ENCODE data around the gene CMBL.
A peak's percentile ranks its signal among the peaks of the same experiment; 100 is the strongest.
"Not testable (repeated sequence)": the region's sequence is repeated elsewhere in the genome, so short reads cannot be mapped to it uniquely, and the experiment has no call there.

Gene CMBL

DNA sequence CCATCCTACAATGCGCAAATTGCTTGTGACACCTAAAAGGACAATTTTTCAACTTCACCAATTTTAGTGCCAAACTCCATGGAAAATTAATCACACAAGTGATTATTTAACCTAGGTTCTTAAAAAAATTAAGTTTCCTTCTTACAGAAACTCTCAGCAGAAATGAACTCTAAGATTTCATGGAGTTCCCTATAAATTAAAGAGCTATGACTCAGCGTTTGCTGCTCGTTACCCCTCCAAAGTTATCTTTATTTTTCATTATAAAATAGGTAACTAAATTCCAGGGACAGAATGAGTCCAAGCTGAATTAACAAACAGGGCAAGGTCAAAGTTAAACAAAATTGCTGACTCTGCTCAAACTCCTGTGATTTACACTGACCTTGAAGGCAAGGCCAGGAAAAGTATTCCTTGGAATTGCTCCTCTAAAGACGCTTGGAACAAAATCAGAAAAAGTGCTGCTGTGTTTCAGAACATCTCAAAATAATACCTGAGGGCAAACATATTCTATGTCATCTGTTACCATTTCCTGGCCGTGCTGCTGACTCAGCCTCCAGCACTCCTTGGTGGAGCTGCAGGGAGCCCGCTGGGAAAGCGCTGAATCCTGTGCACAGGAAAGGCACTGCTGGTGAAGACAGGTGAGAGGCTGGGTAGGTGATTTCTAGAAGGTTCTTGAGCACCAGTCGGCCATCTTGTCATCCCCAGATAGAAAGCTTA is 2.5 kb upstream of the CMBL start:
- peak in 1 of 3 experiments; percentile 60 for DNase-seq

DNA sequence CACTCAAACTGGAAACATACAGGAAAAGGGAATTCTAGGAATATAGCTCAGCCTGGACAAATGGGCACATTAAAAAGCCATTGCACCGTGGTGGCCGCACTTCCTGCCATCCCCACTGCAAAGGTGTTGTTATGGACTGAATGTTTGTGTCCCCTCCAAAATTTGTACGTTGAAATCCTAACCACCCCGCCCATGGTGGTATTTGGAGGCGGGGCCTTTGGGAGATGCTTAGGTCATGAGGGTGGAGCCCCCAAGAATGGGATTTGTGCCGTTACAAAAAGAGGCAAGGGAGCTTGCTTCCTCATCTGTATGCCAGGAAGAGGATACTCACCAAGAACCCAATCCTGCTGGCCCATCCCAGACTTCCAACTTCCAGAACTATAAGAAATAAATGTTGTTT is 1.1 kb upstream of the CMBL start:
- DNase-seq, result no peak

DNA sequence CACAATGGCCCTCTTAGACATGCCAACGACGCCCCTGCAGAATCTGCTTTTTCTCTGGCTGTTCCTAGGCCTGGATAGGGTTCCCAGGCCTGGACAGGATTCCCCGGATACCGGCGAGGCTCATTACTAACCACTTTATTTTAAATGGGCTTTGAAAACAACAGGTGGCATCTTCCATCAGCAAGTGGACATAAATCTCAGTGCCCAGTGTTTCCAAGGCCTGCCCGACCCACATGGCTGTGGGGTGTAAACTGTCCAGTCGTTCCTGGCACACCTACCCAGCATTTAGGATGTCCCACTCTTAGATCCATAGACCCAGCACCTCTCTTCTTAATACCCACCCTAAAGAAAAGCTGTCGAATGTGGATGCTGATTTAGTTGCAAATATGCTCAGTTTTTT is 896 bp downstream of the CMBL start:
- DNase-seq, result peak; percentile 58 to 88 (median 84)

DNA sequence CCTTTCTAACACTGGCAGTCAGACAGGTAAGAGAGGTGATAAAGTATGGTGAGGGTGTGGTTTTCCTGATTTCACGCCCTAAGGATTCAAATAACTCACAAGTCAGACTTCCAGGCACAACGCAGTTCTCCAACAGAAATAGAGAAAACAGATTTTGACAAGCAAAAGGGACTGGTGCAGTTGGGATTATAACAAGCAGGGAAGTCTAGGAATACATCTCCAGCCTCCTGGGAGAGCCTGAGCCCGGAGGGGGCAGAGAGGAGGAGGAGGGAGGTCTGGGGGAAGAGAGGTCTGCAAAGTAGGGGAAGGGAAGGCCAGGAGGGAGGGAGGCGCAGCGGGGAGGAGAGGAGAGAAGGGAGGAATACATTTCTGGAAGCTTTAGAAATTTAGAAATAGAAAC is 1.6 kb downstream of the CMBL start:
- DNase-seq, result peak in 2 of 3 experiments; percentile 20 to 40

DNA sequence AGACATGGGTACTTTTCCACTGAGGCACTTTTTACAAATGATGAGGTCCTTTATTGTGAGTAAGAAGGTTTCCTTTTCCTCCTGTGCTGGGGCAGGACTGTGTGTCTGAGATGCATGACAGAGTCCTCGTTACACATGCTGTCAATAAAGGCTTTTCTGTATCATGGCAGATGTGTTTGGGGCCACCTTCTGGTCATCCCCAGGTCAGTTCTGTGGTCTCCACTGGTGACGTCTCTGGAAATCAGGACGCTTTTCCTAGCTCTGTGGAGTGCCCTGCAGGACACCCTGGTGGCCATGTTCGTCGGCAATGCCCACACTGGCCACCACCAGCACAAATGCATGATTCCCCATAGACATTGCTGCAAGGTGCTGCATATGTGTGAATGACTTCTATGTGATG is 2.8 kb downstream of the CMBL start:
- DNase-seq, result peak in 1 of 3 experiments; percentile 28

DNA sequence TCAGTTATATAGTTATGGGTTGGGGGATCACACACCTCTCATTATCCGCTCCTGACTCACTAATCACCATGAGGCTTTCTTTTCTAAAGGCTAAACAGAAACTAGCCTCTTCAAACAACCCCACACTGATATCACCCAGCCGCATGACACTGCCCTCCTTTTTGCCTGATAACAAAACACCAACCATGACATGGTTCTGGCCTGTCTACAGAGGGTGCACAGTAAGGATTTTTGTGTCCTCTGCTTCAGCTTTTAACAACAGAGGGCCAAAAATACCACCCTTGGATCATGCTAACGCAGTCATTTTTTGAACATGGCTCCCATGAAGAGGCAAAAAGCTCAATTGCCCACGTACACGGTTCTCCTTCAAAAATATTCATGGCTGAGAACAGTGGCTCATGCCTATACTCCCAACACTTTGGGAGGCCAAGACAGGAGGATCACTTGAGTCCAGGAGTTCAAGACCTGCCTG is 4.0 kb downstream of the CMBL start:
- peak in 1 of 3 experiments; percentile 20 for DNase-seq

DNA sequence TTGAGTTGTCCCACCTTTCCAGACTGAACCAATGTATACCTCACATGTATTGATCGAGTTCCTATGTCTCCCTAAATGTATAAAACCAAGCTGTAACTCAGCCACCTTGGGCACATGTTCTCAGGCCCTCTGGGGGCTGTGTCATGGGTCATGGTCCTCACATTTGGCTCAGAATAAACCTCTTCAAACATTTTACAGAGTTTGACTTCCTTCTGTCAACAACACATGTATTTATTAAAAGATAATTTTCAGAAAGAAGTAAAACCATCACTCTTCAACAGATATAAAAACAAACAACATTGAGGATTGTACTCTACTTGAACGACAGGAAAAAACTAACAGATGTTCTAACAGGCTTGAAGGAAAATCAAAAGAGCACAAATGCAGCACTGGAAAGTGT is 4.5 kb downstream of the CMBL start:
- no peak for DNase-seq

DNA sequence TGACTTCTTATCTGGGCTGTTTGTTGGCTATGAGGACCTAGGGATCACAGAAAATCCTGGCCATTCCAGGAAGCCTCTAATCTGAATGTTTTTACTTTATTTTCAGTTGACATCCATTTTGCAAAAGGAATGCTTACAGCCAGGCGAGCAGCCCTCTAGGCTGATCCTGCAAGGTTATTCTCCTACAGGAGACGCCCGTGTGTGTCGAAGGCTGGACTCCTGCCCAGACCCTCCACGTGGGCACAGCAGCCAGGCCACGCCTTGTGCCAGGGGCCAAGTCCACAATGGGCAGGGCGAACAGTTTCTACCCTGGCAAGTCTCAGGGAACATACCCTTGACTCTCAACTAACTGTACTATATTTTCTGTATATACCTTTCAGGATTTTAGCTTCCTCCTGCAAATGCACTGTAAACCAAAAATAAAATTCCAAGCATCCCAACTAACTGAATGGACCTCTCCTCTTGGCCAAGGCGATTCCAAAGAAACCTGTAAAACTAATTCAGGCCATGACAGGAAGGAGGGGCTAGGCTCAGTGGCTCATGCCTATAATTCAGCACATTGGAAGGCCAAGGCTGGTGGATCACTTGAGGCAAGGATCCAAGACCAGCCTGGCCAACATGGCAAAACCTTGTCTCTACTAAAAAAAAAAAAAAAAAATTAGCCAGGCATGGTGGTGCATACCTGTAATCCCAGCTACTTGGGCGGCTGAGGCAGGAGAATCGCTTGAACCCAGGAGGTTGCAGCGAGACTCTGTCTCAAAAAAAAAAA is 5.7 kb downstream of the CMBL start:
- DNase-seq, result no peak

DNA sequence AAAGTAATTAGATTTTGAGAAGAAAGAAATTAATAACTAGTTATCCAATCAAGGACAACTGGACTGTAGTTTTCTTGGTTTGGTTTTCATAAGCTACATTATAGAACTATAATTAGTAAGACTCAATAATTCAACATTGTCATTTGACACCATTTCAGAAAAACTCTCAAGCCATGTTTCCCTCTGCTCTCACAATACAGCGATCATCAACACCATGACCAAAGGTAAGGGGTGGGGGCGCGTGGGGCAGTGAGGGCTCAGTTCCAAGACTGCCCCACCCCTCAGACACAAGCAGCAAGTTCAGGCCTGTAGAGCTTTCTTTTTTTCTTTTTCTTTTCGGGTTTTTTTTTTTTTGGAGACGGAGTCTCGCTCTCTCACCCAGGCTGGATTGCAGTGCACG is 6.4 kb downstream of the CMBL start:
- peak; percentile 24 to 83 (median 72) for DNase-seq

DNA sequence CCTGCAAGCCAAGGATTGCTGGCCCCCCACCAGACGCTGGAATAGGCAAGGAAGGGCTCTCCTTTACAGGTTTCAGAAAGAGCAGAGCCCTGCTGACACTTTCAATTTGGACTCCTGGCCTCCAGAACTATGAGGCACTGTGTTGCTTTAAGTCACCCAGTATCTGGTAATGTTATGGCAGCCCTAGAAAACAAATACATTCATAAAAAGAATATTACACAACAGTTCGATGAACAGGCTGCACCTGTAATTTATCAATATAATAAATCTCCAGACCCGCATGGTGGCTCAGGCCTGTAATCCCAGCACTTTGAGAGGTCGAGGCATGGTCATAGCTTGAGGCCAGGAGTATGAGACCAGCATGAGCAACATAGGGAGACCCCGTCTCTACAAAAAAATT is 7.5 kb downstream of the CMBL start:
- DNase-seq, result no peak

DNA sequence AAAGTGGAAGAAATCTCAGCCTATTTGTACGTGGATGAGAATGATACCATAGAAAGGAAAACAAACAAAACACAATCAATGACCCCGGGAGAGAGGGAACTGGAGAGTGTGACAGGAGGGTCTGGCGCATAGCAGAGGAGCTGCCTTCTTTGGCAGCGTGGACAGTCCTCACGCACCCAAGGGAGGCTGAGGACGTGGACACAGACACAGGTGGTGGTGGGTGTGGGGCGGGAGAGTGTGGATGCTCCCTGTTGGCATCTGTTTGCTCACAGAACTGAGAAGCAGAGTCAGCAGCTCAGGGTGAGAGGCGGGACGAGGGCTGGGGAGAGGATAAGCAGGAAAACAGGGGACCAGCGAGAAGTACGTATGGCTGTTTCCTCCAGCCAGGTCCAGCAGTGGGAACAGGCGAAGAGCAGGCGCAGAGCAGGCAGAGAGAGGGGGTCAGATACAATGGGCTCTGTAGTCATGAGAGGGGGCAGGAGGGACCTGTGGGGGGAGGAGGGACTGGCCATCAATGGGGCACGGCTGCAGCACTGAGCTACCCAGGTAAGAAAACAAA is 10.0 kb downstream of the CMBL start:
- DNase-seq, result peak in 2 of 3 experiments; percentile 24 to 64

DNA sequence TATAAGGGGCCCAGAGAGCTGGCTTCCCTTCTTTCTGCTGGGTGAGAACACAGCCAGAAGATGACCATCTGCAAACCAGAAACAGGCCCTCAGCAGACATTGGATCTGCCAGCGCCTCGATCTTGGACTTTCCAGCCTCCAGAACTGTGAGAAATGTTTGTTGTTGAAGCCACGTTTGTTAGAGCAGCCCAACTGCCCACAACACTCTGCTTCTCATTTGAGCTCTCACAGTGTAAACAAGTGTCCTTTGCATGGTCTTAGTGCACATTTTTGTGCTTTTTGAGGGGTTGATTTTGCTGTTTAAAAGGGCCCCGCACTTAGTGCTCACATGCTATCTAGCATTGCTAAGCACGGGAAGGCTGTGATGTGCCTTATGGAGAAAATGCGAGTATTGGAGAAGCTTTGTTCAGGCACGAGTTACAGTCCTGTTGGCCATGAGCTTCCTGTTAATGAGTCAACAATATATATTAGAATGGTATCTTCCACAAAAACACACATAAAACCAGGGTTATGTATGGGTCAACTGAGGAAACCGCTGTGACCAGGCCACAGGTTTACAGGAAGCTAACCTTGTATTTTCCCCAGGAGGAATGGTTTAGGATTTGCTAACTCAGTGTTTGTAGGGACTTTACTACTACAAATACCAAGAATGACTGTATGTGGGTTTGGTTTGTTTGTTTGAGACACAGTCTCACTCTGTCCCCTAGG is 11.9 kb downstream of the CMBL start:
- no peak for DNase-seq

DNA sequence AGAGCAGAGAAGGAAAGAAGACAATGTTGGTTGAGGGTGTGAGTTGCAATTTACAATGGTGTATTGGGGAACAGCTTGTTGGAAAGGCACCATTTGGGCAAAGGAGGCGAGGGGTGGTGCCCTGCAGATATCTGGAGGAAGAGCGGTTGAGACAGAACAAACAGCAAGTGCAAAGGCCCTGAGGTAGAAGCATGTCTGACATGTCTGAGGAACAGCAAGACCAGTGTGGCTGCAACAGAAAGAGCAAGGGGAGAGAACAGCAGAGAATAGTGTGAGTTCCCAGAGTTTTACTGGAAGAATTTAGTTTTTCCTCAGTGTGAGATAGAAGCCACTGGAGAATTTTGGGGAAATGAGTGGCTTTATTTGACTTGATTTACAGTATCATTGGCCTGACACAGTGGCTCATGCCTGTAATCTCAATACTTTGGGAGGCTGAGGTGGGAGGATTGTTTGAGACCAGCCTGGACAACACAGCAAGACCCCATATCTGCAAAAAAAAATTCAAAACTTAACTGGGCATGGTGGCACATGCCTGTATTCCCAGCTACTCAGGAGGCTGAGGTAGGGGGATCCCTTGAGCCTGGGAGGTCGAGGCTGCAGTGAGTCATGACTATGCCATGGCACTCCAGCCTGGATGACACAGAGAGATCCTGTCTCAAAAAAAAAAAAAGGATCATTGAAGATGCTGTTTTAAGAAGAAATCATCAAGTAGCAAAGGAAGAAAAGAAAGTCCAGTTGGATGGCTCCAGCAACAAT is 13.6 kb downstream of the CMBL start:
- no peak for DNase-seq

DNA sequence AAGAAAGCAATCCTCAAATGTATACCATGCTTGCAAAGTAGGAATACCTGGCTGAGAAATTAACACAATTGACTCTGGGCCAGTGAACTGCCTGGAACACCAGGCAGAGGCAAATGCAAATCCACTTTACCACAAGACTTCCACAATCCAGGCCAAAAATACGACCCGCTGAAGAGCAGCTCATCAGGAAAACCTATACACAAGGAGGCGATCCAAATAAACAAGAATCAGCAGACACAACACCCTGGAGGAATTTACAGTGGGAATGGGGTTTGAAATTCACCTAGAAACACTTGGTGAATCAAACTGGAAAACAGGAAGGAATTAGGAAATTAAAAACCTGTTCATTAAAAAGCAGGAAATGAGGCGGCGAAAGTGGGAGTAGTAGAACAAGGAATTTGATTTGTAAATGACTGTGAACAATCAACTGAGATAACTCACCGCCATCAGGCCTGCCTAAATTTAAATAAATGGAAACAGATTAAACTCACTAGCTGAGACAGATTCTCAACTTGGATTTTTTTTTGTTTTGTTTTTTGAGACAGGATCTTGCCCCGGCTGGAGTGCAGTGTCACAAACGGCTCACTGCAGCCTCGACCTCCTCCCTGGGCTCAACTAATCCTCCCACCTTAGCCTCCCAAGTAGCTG is 15.9 kb downstream of the CMBL start:
- DNase-seq, result no peak

DNA sequence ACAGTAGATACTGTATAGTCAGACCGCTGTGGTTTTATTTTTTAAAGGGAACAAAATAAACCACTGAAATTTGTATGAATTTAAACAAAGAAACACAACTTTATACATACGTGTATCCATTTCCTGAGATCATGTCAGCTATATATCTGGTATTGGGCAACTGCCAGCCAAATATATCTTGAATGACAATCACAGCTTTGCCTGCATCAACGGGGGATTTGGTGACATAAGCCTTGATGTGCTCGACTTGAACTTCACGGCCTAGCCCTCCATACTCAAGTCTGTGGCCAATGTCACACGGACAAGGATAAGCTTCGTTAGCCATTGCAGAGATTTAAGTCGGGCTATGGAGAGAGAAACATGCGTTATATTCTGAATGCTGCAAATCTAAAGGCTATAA is 17.3 kb downstream of the CMBL start:
- DNase-seq, result no peak

DNA sequence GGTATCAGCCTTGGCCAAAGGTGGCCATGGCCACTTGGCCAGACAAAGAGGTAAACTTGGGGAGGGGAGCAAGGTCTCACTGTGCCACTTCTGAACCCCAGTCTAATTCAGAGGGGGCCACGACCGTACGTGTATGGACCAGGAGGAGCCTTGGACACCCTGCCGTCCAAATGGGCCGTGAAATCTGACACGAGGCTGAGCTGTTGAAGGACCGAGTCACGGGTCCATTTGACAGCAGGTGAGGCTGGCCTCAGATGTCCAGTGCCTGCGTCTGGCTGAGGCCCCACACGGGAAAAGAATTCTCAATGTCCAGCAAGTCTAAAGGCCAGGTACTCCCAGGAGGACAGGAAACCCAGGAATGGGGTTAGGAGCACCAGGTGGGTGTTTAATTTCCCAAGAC is 17.7 kb downstream of the CMBL start:
- DNase-seq, result no peak

DNA sequence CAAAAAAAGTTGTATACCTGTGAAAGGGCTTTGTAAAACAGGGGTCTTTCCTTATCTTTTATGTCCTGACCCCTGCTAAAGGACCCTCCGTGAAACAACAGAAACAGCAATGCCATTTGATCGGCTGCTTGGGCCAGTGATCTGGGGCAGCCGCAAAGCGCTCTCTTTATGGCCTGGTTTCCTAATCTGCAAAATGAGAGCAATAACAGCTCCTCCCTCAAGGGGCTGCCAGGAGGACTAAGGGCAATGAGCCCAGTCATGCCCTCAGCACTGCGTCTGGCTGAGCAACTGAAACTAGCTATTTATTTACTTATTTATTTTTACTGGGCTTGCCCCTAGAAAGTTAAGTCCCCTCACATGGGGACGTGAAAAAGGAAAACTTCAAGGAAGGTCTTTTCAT is 18.3 kb downstream of the CMBL start:
- peak in 2 of 3 experiments; percentile 37 to 65 for DNase-seq

DNA sequence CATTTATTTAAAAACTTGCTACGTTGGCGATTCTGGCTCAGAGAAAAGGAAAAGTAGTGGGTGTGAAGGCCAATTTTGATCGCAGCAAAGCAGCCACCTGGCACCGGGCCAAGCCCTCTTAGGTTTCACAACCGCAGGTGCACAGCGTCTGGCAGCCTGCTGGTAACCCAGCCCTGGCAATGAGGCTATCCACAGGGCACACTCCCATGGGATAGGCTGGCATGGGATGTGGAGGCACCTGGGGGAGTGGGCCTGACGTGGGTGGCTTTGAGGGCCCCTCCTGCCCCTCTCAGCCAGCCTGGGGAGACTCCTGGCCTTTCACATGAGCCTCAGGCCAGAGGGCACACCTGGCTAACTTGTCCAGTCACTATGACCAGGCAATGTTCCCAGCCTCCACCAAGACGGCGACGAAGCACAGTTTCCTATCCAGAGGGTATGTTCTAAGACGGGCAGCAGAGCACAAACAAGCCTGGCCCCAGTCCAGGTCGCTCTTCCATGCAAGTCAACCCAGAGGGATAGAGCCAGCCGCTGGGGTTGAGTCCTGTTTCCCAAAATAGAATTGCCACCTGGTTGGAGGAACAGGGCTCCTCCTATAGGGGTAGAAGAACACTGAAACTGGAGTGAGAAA is 19.0 kb downstream of the CMBL start:
- DNase-seq, result peak; percentile 98 to 99 (median 99)

DNA sequence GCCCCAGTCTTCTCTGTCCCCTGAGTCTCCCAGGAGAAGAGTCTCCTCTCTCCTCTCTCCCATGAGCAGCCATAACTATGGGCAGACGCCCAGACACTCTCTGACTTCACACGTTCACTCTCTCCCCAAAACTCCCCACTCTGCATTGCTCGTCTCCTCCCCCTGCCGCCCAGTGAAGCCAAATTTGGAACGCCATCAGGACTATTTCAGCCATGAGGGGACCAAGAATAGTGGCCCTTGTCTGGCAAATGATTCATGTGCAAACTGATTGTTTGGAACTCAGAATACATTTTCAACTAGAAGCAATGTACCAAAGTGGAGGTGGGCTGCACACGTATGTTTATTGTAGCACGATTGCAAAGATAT is 20.9 kb downstream of the CMBL start:
- DNase-seq, result no peak

DNA sequence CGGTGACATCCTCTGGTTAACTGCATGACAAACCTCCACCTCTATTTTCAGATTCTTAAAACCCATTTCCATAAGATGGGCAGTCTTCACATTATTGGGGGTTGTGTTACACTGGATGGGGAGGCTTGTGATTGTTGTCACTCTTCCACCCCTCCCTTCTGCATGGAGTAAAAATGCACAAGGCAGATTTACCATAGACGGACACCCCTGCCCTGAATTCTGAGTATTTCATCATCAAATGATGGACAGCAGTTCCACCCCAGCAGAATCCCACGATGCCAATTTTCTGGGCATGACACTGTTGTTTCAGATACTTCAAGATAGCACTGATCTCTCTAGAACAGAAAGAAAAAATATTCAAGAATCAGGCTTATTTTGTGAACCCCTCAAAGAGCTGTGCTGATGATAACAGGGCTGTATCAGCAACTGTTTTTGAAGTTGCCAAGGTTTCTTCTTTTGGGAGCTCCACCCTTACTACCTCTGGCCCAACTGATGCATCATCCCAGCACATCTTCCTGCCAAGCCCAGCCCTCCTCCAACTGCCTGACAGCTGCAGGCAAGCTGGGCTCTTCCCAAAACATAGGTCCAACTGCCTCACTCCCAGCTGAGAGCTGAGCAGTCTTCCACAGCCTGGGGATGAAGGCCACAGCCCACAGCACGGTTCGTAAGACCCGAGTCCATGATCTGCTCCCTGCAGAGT is 21.4 kb downstream of the CMBL start:
- DNase-seq, result no peak

DNA sequence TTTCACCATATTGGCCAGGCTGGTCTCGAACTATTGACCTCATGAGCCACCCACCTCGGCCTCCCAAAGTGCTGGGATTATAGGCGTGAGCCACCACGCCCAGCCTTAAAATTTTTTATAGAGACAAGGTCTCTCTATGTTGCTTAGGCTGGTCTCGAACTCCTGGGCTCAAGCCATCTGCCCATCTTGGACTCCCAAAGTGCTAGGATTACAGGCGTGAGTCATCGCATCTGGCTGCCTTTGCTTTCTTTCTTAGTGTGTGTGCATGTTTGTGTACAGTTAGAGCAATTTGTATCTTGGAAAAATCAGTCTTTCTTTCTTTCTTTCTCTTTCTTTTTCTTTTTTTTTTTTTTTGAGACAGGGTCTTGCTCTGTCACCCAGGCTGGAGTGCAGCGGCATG is 22.3 kb downstream of the CMBL start:
- DNase-seq, result not testable (repeated sequence)

All from NCI-H1417 (cell line).